Suprapubic skin (tissue), 4 donors: ENCODE measurements around the gene NSFL1C.

Experiments used
- POLR2A ChIP-seq, 2 donors: fragments of 450-650 bp; IDR thresholded peaks; one replicate each; pipeline ENCODE4 v1.6.1; 2017; ENCODE audit warnings: antibody characterized with exemption in 2 of 2, mild to moderate bottlenecking in 2 of 2, moderate library complexity in 2 of 2
- POLR2AphosphoS5 ChIP-seq, 3 donors: sonication (generic); formaldehyde crosslinking; IDR thresholded peaks; one replicate each; pipeline ENCODE4 v1.6.1; 2017; ENCODE audit warnings: antibody characterized with exemption in 3 of 3
- TF ChIP-seq, protein P1 (sequence below), 2 donors: fragments of 200-600 bp in 1 of 2; fragments of 450-650 bp in 1 of 2; sonication (generic) in 1 of 2; IDR thresholded peaks; one replicate each; pipeline ENCODE4 v1.5.1; 2016 to 2019; ENCODE audit warnings: antibody characterized with exemption in 2 of 2, mild to moderate bottlenecking in 1 of 2, moderate library complexity in 1 of 2

DNA sequence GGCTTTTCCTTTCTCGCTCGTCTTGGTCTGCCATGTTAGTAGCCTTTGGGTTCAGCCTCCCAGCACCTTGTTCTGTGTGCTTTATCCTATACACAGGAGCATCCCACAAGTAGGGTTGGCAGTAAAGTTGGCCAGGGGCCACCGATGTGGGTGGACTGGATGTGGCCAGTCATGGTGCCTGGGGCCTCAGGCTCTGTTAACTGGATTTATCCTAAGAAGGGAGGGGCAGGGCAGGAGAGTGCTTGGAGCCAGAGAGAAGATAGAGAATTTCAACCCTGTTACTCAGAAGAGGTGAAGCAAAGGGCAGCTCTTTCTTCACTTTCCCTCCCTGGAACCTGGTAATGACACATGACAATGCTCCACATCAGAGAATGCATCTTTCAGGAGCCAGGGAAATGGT is 38.7 kb upstream of the NSFL1C start:
- TF ChIP-seq, protein P1, sequence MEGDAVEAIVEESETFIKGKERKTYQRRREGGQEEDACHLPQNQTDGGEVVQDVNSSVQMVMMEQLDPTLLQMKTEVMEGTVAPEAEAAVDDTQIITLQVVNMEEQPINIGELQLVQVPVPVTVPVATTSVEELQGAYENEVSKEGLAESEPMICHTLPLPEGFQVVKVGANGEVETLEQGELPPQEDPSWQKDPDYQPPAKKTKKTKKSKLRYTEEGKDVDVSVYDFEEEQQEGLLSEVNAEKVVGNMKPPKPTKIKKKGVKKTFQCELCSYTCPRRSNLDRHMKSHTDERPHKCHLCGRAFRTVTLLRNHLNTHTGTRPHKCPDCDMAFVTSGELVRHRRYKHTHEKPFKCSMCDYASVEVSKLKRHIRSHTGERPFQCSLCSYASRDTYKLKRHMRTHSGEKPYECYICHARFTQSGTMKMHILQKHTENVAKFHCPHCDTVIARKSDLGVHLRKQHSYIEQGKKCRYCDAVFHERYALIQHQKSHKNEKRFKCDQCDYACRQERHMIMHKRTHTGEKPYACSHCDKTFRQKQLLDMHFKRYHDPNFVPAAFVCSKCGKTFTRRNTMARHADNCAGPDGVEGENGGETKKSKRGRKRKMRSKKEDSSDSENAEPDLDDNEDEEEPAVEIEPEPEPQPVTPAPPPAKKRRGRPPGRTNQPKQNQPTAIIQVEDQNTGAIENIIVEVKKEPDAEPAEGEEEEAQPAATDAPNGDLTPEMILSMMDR (IDR thresholded peaks at IDR 0.05) = no peak
- TF ChIP-seq POLR2A (IDR thresholded peaks at IDR 0.05) (no peak), POLR2AphosphoS5 (IDR thresholded peaks at IDR 0.05) (no peak)
